Measurements from ENCODE around the gene USF3.

GRCh38 chr3:113690482-113690881 lies 6.0 kb downstream of the USF3 start:
- TF ChIP-seq, protein P1, sequence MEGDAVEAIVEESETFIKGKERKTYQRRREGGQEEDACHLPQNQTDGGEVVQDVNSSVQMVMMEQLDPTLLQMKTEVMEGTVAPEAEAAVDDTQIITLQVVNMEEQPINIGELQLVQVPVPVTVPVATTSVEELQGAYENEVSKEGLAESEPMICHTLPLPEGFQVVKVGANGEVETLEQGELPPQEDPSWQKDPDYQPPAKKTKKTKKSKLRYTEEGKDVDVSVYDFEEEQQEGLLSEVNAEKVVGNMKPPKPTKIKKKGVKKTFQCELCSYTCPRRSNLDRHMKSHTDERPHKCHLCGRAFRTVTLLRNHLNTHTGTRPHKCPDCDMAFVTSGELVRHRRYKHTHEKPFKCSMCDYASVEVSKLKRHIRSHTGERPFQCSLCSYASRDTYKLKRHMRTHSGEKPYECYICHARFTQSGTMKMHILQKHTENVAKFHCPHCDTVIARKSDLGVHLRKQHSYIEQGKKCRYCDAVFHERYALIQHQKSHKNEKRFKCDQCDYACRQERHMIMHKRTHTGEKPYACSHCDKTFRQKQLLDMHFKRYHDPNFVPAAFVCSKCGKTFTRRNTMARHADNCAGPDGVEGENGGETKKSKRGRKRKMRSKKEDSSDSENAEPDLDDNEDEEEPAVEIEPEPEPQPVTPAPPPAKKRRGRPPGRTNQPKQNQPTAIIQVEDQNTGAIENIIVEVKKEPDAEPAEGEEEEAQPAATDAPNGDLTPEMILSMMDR (conservative IDR thresholded peaks at IDR 0.05; ENCODE audit: low read length), result no peak
- no peak for TF ChIP-seq EZH2phosphoT487 (IDR thresholded peaks at IDR 0.05; ENCODE audit: borderline replicate concordance)
